HepG2 (cell line): ENCODE measurements around the gene CHMP2B. TPM values are rescaled to one million over a fixed set of nuclear protein-coding genes. Genes with fewer than 3 reads are reported as not detected.

ENCODE experiments used
- ATAC-seq: fragments of 200-7000 bp; cut with Tn5 transposase; 3 replicates; pipeline ENCODE4 v1.9.1; 2020; ENCODE audit warnings: mild to moderate bottlenecking, moderate library complexity
- BruUV-seq: library from RNA; stranded (reverse); fragments of 400-500 nt; replicated peaks from 2 replicates; lab custom pipeline; 2021; lab: Mats Ljungman, UMichigan
- CTCF ChIA-PET: fragments of 300-600 bp; formaldehyde crosslinking; extraction: SDS; loops from one replicate; lab custom pipeline; 2021; ENCODE audit warnings: low total read pairs, inconsistent platforms, low intra/inter-chr PET ratio; lab: Yijun Ruan, JAX
- POLR2A ChIA-PET: fragments of 350-600 bp; sonication (Branson Sonifier 250); formaldehyde crosslinking; loops from one replicate; lab custom pipeline; 2020; ENCODE audit warnings: antibody characterized with exemption, inconsistent platforms; lab: Yijun Ruan, JAX
- DNase-seq: peaks from one replicate; pipeline ENCODE4 v3.0.0-alpha.2; 2015; ENCODE audit warnings: low spot score
- FAIRE-seq: peaks from 3 replicates; lab custom pipeline; 2011; peaks lifted over from hg19 to GRCh38; lab: Jason Lieb, UNC
- H2AFZ ChIP-seq: one replicate; pipeline ENCODE4 v1.6.1; 2011; ENCODE audit warnings: low read length, inconsistent platforms
- H3K27ac ChIP-seq: fragments of 300-600 bp; 3 replicates; pipeline ENCODE4 v1.8.0; 2011; ENCODE audit warnings: mixed run types, mild to moderate bottlenecking, mixed read lengths, low read length, inconsistent platforms; ENCODE audit not compliant: insufficient read depth; ENCODE audit errors: extremely low read length
- H3K27me3 ChIP-seq, 2 experiments: fragments of 200-600 bp in 1 of 2; 2 replicates in 1 of 2; 3 replicates in 1 of 2; pipeline versions ENCODE4 v1.6.0 to v1.8.0; 2011; ENCODE audit warnings: low read length in 2 of 2, mild to moderate bottlenecking in 2 of 2, moderate library complexity in 2 of 2, inconsistent platforms in 1 of 2; ENCODE audit not compliant: insufficient read depth in 2 of 2, control insufficient read depth in 1 of 2
- H3K36me3 ChIP-seq, 2 experiments: fragments of 200-600 bp in 1 of 2; replicated peaks in 1 of 2; 2 replicates in 1 of 2; 3 replicates in 1 of 2; pipeline versions ENCODE4 v1.5.1 to v1.8.0; 2011; ENCODE audit warnings: low read length in 2 of 2, inconsistent platforms in 1 of 2; ENCODE audit not compliant: insufficient read depth in 2 of 2, control insufficient read depth in 1 of 2
- H3K4me1 ChIP-seq: 2 replicates; pipeline ENCODE4 v1.5.1; 2012; ENCODE audit warnings: low read length, inconsistent platforms; ENCODE audit not compliant: insufficient read depth
- H3K4me2 ChIP-seq: 2 replicates; pipeline ENCODE4 v1.6.0; 2011; ENCODE audit warnings: low read depth, low read length, inconsistent platforms
- H3K4me3 ChIP-seq, 3 experiments: fragments of 200-600 bp in 1 of 3; sonication (generic), shearing (Covaris generic) in 1 of 3; replicated peaks in 1 of 3; 2 replicates each; pipeline ENCODE4 v1.5.1; 2011 to 2016; ENCODE audit warnings: low read length in 3 of 3, inconsistent platforms in 2 of 3, low read depth in 2 of 3, mild to moderate bottlenecking in 2 of 3, control low read depth in 1 of 3, mixed read lengths in 1 of 3; ENCODE audit not compliant: insufficient read depth in 1 of 3
- H3K79me2 ChIP-seq: one replicate; pipeline ENCODE4 v1.6.1; 2011; ENCODE audit warnings: low read length, inconsistent platforms; ENCODE audit not compliant: insufficient read depth
- H3K9ac ChIP-seq: 2 replicates; pipeline ENCODE4 v1.6.0; 2011; ENCODE audit warnings: mild to moderate bottlenecking, low read depth, low read length, inconsistent platforms; ENCODE audit not compliant: insufficient read depth
- H3K9me3 ChIP-seq: 2 replicates; pipeline ENCODE4 v1.5.1; 2012; ENCODE audit warnings: mild to moderate bottlenecking, low read length
- H4K20me1 ChIP-seq: 2 replicates; pipeline ENCODE4 v1.6.0; 2011; ENCODE audit warnings: inconsistent platforms, mild to moderate bottlenecking, low read length, moderate library complexity; ENCODE audit not compliant: insufficient read depth
- ASH2L ChIP-seq: fragments of 300-600, 200-600 bp; sonication (generic); IDR thresholded peaks from 2 replicates; pipeline ENCODE4 v1.7.0; 2017; ENCODE audit warnings: low read depth, mild to moderate bottlenecking, moderate library complexity, mixed read lengths, low read length; ENCODE audit not compliant: insufficient read length
- ATF5 ChIP-seq: sonication (generic); formaldehyde crosslinking; IDR thresholded peaks from 2 replicates; pipeline ENCODE4 v1.4.0; 2020; ENCODE audit warnings: mild to moderate bottlenecking, low read depth, missing genetic modification reagents
- DZIP1 ChIP-seq: sonication (generic); formaldehyde crosslinking; IDR thresholded peaks from 2 replicates; pipeline ENCODE4 v1.5.0; 2020; ENCODE audit warnings: mild to moderate bottlenecking, missing genetic modification reagents
- FOXM1 ChIP-seq: sonication (generic); formaldehyde crosslinking; IDR thresholded peaks from 2 replicates; pipeline ENCODE4 v1.5.0; 2020; ENCODE audit warnings: missing genetic modification reagents
- NR1H2 ChIP-seq: sonication (generic); formaldehyde crosslinking; IDR thresholded peaks from 2 replicates; pipeline ENCODE4 v1.8.1; 2022; ENCODE audit warnings: low read depth, missing genetic modification reagents, borderline replicate concordance
- TAF1 ChIP-seq: sonication (generic); formaldehyde crosslinking; IDR thresholded peaks from 2 replicates; pipeline ENCODE4 v1.4.0; 2020; ENCODE audit warnings: missing genetic modification reagents
- ZEB1 ChIP-seq: IDR thresholded peaks from 2 replicates; pipeline ENCODE4 v1.6.1; 2012; ENCODE audit warnings: mild to moderate bottlenecking, low read depth, inconsistent platforms; ENCODE audit not compliant: insufficient replicate concordance
- ZNF383 ChIP-seq: sonication (generic); formaldehyde crosslinking; IDR thresholded peaks from 2 replicates; pipeline ENCODE4 v1.4.0; 2020; ENCODE audit warnings: missing genetic modification reagents, mild to moderate bottlenecking, borderline replicate concordance
- WGBS: methylation state at CpG from one replicate; pipeline ENCODE4 v1.1.6; 2017; ENCODE audit warnings: low lambda C conversion rate; 5-methylcytosine and 5-hydroxymethylcytosine counted together
- in situ Hi-C: cut with HindIII; loops from 2 replicates; pipeline ENCODE4 v1.10.0; 2017; ENCODE audit warnings: low pct_unique_long_range_greater_than_20kb; ENCODE audit not compliant: extremely low pct_ligation_motif_present
- intact Hi-C: fragments of 100-400 bp; cut with micrococcal nuclease; formaldehyde crosslinking; loops from one replicate; pipeline ENCODE4 v1.10.0; 2022; ENCODE audit not compliant: unreplicated experiment
- polyA plus RNA-seq, 8 experiments: library from polyadenylated mRNA; depleted of rRNA in 3 of 8; stranded (reverse) in 7 of 8; unstranded in 1 of 8; fragments of >200 nt; fragmentation: Illumina TruSeq in 4 of 8; extraction: Trizol in 4 of 8; gene quantifications; 2 replicates each; pipeline versions ENCODE4 v1.2.1 to v1.2.3, GENCODE V29; 2011 to 2016; ENCODE audit warnings: low read depth in 4 of 8, missing spikeins in 1 of 8, mixed read lengths in 1 of 8; ENCODE audit not compliant: insufficient read depth in 1 of 8
- total RNA-seq, 5 experiments: library from RNA; depleted of rRNA; stranded (reverse); fragments of >200 nt; fragmentation: Illumina TruSeq; extraction: Trizol; gene quantifications; 2 replicates each; pipeline ENCODE4 v1.2.3, GENCODE V29; 2016; ENCODE audit warnings: low read depth in 1 of 5

The CHMP2B gene
- total and polyA plus RNA-seq, 2 of the 13 experiments (the other 11 are each of a cell fraction or from before 2014, with no cell fraction given), result 6.9 to 33.5 TPM

GRCh38 chr3:87196879-87197278 is 30.2 kb upstream of the CHMP2B start:
- BruUV-seq, result no TSS peak
- H3K27ac ChIP-seq, result no peak overlapping the region
- H4K20me1 ChIP-seq, result no peaks in the 10 kb centered on the region
- H3K4me3 ChIP-seq, result no peak overlapping the region
- H3K4me2 ChIP-seq, result peak overlapping the region; percentile 25; the same call in 1 of the 2 replicates
- WGBS, result 0% methylated on average over 1 of the region's 1 CpG
- no peaks in the 10 kb centered on the region for H3K79me2 ChIP-seq
- H3K36me3 ChIP-seq, result no peaks in the 10 kb centered on the region
- H2AFZ ChIP-seq, result no peak overlapping the region
- no peak for DNase-seq
- H3K27me3 ChIP-seq, result no peaks in the 10 kb centered on the region
- ChIA-PET POLR2A (no interaction called here), CTCF (no interaction called here)
- peaks cover 28% of the 10 kb centered on the region for H3K4me1 ChIP-seq
- no peak for TF ChIP-seq NR1H2 (CRISPR knock-in tag)
- TF ChIP-seq ZNF383 (CRISPR knock-in tag), result no peak
- TF ChIP-seq ASH2L, result no peak
- TF ChIP-seq TAF1, result no peak
- TF ChIP-seq DZIP1 (CRISPR knock-in tag), result no peak
- TF ChIP-seq ZEB1, result no peak
- TF ChIP-seq ATF5 (CRISPR knock-in tag), result no peak
- no peak for TF ChIP-seq FOXM1 (CRISPR knock-in tag)
- intact Hi-C loops, result no loop called here
- no peaks in the 10 kb centered on the region for H3K9me3 ChIP-seq
- no peak overlapping the region for H3K9ac ChIP-seq
- in situ Hi-C loops, result no loop called here
- FAIRE-seq, result no peak
- peak; percentile 43; the same call in 2 of the 3 replicates for ATAC-seq
